ENCODE data around the gene KLK3. TPM values are rescaled to one million over a fixed set of nuclear protein-coding genes. Genes with fewer than 3 reads are reported as not detected.

Gene KLK3
- total RNA-seq, 4 donors from 2014 or later = not detected

GRCh38 chr19:50844296-50844935, 10.3 kb upstream of the KLK3 start:
- Histone ChIP-seq H3K27ac (no peak overlapping the region), H3K27me3 (peaks cover 0 to 38% (median 0%) of the 10 kb centered on the region in 4 donors), H3K9me3 (peaks cover 0 to 11% (median 0%) of the 10 kb centered on the region in 3 donors), H3K4me3 (no peak overlapping the region), H3K4me1 (no peaks in the 10 kb centered on the region), H3K36me3 (no peaks in the 10 kb centered on the region)
- intact Hi-C loops (cut with DNase I) = no loop called here
- TF ChIP-seq CTCF (IDR thresholded peaks at IDR 0.05) (no peak), POLR2A (IDR thresholded peaks at IDR 0.05) (no peak)
- no peak for DNase-seq
- WGBS, 2 donors = 58 to 62% methylated on average over 5 to 8 of the region's 8 CpGs

- Histone ChIP-seq H3K36me3 (no peaks in the 10 kb centered on the region), H3K27ac (no peak overlapping the region), H3K4me1 (no peaks in the 10 kb centered on the region), H3K9me3 (no peaks in the 10 kb centered on the region), H3K27me3 (peaks cover 0 to 65% (median 0%) of the 10 kb centered on the region in 4 donors), H3K4me3 (no peak overlapping the region)
- TF ChIP-seq CTCF (IDR thresholded peaks at IDR 0.05) = no peak
- no peak for TF ChIP-seq POLR2A (IDR thresholded peaks at IDR 0.05)
- WGBS, 2 donors = 48 to 73% methylated on average over 3 of the region's 3 CpGs
- DNase-seq = no peak
- intact Hi-C loops (cut with DNase I) = no loop called here
Measured at GRCh38 chr19:50850738-50851137, 4.0 kb upstream of the KLK3 start.

- WGBS, 2 donors = 63 to 69% methylated on average over 4 of the region's 4 CpGs
- intact Hi-C loops (cut with DNase I) = no loop called here
- Histone ChIP-seq H3K36me3 (no peaks in the 10 kb centered on the region), H3K27ac (no peak overlapping the region), H3K4me1 (no peaks in the 10 kb centered on the region), H3K4me3 (no peak overlapping the region), H3K9me3 (no peaks in the 10 kb centered on the region), H3K27me3 (peaks cover 0 to 69% (median 0%) of the 10 kb centered on the region in 4 donors)
- no peak for DNase-seq
- TF ChIP-seq CTCF (IDR thresholded peaks at IDR 0.05) (no peak), POLR2A (IDR thresholded peaks at IDR 0.05) (no peak)
Measured at GRCh38 chr19:50851620-50852019, 3.1 kb upstream of the KLK3 start.

GRCh38 chr19:50857366-50857765, 2.7 kb downstream of the KLK3 start:
- H3K9me3 ChIP-seq = no peaks in the 10 kb centered on the region
- DNase-seq = no peak
- no peaks in the 10 kb centered on the region for H3K36me3 ChIP-seq
- H3K27me3 ChIP-seq = peaks cover 0 to 78% (median 0%) of the 10 kb centered on the region in 4 donors
- no peak overlapping the region for H3K4me3 ChIP-seq
- intact Hi-C loops (cut with DNase I) = no loop called here
- TF ChIP-seq CTCF (IDR thresholded peaks at IDR 0.05) (no peak), POLR2A (IDR thresholded peaks at IDR 0.05) (no peak)
- peaks cover 0 to 20% (median 0%) of the 10 kb centered on the region in 3 donors for H3K4me1 ChIP-seq
- 62 to 64% methylated on average over 6 of the region's 6 CpGs for WGBS, 2 donors
- no peak overlapping the region for H3K27ac ChIP-seq

- H3K4me1 ChIP-seq = peaks cover 0 to 20% (median 0%) of the 10 kb centered on the region in 3 donors
- no peak for DNase-seq
- no peak overlapping the region for H3K27ac ChIP-seq
- no peaks in the 10 kb centered on the region for H3K36me3 ChIP-seq
- WGBS, 2 donors = 9 to 23% methylated on average over 7 of the region's 7 CpGs
- no peak overlapping the region for H3K4me3 ChIP-seq
- no peaks in the 10 kb centered on the region for H3K9me3 ChIP-seq
- H3K27me3 ChIP-seq = peaks cover 0 to 84% (median 0%) of the 10 kb centered on the region in 4 donors
- TF ChIP-seq CTCF (IDR thresholded peaks at IDR 0.05) (no peak), POLR2A (IDR thresholded peaks at IDR 0.05) (no peak)
- intact Hi-C loops (cut with DNase I) = no loop called here
Measured at GRCh38 chr19:50858886-50859285, 4.2 kb downstream of the KLK3 start.

Data from esophagus squamous epithelium (tissue), 5 donors.